ENCODE data around the gene ZNF521.
A peak's percentile ranks its signal among the peaks of the same experiment; 100 is the strongest.

ZNF521 gene

DNA sequence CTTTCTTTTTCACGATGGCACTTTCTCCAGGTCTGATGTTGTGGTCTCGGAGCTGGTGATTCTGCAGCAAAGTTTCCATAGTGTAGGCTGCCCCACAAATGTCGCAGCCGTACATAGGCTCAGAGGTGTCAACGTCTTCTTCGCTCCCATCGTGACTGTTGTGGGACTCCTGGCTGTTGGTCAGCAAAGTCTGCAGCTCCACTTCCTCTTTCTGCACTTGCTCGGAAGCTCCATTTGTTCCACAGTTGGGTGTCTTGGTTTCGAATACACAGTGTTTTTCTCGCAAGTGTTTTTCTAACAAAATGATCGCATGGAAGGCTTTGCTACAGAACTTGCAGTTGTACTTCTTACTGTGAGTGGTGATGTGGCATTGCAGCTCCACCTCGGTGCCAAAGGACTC is 126.8 kb downstream of the ZNF521 start:
- DNase-seq (ENCODE audit: low spot score): no peak

DNA sequence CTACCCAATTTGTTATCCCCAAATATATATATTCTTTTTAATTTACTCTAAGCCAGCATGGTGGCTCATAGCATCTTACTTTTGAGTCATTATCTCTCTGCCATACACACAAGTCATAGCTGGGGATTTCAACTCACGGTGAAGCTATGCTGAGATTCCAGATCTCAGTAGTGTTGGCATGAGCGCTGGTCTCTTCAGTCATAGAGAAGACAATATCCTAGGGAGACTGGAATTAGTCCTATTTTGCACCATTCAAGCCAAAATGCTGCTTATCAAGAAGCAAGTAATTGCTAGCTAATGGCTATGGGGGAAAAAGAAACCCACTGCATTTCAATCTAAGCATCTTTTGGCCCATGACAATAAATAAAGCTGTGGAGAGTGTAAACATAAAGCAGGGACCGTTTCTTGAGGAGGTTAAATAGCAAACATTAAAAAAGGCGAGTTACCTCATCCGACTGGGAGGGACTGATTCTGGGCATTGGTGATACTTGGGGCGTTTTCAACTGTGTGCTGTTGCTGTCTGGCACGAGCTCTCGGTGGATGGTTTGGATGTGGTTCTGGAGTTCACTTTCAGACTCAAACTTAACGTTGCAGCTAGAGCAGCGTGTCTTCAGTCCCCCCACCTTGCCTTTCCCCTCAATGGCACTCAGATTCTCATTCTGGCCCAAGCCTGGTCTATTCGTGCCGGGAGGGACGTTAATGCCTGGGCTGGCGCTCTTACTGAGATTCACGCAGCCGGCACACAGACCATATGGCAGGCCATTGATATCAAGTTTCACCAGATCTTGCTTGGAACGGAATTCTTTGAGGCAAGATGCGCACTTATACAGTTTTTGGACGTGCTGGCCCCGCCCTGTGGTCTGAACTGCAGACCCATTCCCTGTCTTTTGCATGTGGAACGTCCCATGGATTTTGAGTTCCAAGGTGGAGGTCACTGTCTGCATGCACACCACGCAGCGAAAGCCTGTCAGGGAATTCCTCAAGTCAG is 127.8 kb downstream of the ZNF521 start:
- peak; percentile 77 for DNase-seq (ENCODE audit: low spot score)

DNA sequence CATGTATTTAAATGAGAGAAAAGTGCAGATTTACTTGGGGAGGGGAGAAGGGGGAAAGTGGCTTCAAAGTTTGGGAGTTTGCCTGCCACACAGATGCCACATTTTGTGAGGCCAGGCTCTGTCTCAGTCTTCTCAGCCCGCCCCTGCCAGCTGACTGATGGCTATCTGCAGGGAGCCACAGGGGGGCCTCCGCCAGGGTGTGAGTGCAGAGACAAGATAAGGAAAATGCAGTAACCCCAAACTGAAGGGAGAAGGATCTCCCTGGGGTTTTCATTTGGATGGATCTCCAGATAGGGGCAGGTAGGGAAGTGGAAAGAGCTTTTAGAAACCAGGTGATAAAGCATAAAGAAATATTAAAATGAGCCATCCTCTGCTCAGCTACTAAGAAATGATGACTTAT is 128.8 kb downstream of the ZNF521 start:
- no peak for DNase-seq (ENCODE audit: low spot score)

- no peak for DNase-seq (ENCODE audit: low spot score)
These were observed 129.3 kb downstream of the ZNF521 start for GRCh38 chr18:25222648-25223047.

DNA sequence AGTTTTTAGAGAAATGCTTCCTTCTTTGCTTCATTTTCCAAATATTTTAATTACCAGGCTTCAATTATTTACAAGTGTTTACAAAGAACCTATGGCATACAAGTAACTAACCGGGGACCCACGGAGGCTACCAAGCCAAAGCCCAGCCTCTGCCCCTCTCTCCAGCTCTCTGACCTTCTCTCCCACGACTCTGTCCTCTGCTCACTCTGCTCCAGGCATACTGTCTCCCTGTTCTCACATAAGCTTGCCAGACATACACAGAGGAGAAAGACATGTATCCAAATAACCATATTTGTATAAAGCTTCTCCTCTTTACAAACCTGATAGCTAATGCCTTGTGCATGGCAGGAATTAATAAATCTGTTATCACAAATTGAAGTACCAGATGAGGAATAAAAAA is 141.3 kb downstream of the ZNF521 start:
- peak; percentile 24 for DNase-seq (ENCODE audit: low spot score)

- no peak for DNase-seq (ENCODE audit: low spot score)
These were observed 159.9 kb downstream of the ZNF521 start for GRCh38 chr18:25192065-25192464.

GRCh38 chr18:25190472-25190871 is 161.5 kb downstream of the ZNF521 start:
- no peak for DNase-seq (ENCODE audit: low spot score)

- peak; percentile 81 for DNase-seq (ENCODE audit: low spot score)
These were observed 162.4 kb downstream of the ZNF521 start for GRCh38 chr18:25189391-25190185.

DNA sequence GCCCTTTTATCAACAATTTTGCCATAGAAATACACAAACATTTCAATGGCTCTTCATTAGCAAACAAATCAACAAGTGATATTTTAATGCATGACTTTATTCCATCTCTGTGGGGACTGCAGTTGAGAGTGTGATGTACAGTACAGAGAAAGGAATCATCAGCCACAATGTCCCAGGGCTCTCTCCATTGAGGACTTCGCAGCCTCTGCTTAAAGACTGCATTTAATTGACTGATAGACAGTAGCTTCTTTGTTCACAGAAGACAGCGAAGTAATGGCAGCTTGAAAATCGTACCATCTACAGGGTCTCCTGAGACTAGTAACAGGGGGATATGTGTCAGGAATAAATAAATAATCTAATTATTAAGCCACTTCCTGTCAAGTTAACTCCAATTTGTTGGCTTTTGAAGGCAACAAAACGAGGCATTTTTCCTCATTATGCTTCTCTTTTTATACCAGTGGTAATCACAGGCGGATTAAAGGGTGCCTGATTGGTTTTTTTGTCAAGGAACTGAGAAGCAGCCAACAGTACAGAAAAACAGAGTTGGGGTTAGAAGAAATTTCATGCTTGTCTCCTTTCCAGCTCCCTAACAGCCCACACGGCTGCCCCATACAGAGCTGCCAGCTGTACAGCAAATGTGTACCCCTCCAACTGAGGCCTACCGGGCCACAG is 164.3 kb downstream of the ZNF521 start:
- DNase-seq (ENCODE audit: low spot score): peak; percentile 87

GRCh38 chr18:25186871-25187270 is 165.1 kb downstream of the ZNF521 start:
- no peak for DNase-seq (ENCODE audit: low spot score)

DNA sequence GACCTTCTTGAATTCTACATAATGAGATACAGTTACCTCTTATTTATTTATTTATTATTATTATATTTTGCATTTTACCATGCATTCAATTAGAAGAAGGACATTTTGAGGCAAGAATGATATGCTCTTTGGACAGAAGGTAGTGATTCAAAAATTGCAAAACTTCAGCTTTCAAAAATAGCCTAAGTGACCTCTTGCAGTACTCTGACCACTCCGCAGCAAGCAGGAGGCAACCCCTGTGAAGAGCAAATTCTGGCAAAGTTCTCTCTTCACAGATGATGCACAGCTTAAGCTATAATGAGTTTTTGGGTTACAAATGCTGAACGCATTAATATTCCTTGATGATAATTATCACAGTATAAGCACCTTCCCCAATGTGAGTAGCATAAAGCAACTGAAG is 170.0 kb downstream of the ZNF521 start:
- no peak for DNase-seq (ENCODE audit: low spot score)

DNA sequence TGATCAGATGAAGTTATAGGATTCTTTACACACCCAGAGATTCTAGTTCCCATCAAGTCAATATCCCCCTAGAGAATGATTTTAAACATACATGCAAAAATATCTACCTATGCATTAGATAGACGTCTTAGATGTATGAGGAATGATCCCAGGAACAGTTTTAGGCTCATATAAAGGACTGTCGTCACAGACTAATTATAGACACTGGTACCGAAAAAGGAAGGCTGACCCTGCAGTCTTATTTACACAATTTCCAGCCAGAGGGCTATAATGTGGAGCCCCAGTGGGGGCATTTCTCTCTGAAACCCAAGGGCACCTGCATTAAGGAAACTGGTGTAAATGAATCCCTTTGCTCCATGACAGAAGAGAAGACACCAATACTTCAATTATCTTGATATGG is 170.4 kb downstream of the ZNF521 start:
- DNase-seq (ENCODE audit: low spot score): no peak

GRCh38 chr18:25180973-25181548 is 170.9 kb downstream of the ZNF521 start:
- DNase-seq (ENCODE audit: low spot score): no peak

DNA sequence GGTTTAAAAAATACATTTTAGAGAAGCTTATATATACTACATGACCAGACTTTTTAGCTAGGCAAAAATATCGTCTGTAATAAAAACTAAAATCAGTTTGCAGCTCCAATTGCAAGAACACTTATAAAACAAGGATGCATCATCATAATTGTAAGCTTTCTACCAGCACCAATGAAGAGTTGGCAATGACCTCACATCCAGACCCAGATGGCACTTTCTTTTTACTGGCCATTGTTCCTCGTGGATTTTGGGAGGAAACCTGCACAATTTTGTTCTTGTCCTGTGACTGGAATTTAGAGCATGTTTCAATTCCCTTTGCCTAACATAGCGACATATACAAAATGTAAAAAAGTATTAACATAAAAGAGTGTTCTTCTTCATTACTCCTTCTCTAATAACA is 174.3 kb downstream of the ZNF521 start:
- peak; percentile 88 for DNase-seq (ENCODE audit: low spot score)

GRCh38 chr18:25176518-25177042 is 175.4 kb downstream of the ZNF521 start:
- no peak for DNase-seq (ENCODE audit: low spot score)

GRCh38 chr18:25175558-25176517 is 176.1 kb downstream of the ZNF521 start:
- DNase-seq (ENCODE audit: low spot score): no peak

- no peak for DNase-seq (ENCODE audit: low spot score)
These were observed 177.6 kb downstream of the ZNF521 start for GRCh38 chr18:25174324-25174723.

DNA sequence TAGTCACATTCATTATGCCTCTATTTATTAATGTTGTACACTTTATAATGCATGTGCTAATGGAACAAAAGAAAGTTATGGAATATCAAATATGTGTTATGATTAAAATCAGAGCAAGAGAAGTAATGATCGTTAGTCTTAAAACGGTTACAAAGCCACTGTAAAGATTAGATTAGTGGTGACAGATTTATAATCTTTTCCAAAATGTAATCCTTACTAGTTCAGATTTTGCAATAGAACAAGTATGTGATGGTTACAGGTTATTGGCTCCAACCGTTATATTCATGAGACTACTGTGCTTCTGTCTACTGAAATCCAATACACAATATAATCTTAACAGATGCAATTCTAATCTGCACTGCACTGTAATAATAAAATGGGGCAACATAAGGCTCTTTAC is 180.6 kb downstream of the ZNF521 start:
- DNase-seq (ENCODE audit: low spot score): no peak

- DNase-seq (ENCODE audit: low spot score): no peak
These were observed 181.6 kb downstream of the ZNF521 start for GRCh38 chr18:25170402-25170801.

DNA sequence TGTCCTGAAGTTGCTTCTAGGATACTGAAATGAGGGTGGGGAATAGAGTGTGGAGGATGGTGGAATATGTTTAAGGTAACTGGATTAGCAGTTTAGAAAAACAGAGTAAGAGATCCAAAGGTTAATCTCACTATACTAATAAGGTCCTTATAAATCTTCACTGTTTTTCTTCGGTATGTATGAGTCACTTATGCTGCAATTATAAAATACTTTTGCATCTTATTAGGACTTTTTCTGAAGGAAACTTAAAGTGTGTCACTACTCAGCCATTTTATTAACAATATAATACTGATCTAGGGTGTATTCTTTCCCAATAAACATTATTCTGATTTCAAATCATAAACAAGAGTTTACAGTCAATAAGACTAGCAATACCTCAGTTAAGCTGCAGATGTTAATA is 182.3 kb downstream of the ZNF521 start:
- DNase-seq (ENCODE audit: low spot score): no peak
